HG03175 (cell line): ENCODE results near the gene MTF2.

ENCODE experiments used
- ATAC-seq: cut with Tn5 transposase; IDR thresholded peaks from one replicate; pipeline ENCODE4 v1.9.1; 2021; ENCODE audit warnings: mild to moderate bottlenecking, moderate library complexity; ENCODE audit not compliant: unreplicated experiment

MTF2 gene

DNA sequence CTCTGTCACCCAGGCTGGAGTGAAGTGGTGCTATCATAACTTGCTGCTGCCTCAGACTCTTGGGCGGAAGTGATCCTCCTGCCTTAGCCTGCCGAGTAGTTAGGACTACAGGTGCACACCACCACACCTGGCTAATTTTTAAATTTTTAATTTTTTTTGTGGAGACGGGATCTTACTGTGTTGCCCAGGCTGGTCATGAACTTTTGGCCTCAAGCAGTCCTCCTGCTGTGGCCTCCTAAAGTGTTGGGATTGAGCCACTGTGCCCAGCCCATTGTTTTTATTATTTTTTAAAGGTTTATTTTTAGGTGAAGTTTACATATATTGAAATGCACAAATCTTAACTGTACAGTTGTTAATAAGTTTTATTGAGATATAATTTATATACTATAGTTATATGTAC, 3.2 kb downstream of the MTF2 start:
- ATAC-seq: no peak

DNA sequence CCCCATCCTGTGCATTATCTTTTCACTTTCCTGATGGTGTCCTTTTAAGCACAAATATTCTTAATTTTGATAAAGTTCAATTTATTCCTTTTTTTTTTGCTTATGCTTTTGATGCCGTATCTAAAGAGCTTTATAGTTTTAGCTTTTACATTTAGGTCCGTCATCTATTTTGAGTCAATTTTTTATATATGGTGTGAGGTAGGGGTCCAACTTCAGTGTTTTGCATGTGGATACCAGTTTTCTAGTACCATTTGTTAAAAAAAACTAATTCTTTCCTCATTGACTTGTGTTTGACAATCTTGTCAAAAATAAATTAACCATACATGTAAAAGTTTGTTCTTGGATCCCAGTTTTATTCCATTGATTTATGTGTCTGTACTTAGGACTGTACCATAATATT, 4.9 kb downstream of the MTF2 start:
- no peak for ATAC-seq

DNA sequence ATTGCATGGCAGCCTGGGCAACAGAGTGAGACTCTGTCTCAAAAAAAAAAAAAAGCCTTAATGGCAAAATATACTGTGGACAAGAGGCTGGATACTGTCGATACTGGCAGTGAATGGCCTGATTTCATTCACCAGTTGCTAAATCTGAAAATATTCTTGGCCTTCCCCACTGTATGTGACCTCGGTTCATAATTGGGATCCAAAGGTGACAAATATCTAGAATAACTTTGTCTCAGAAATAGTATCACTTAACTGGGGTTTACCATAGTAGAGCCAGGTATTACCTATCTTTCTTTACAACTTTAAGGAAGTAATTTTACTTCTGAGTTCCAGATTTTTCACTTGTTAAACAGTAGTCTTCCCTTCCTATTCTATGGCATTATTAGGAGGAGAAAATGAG, 8.4 kb downstream of the MTF2 start:
- no peak for ATAC-seq

- ATAC-seq: no peak
These were observed 14.4 kb downstream of the MTF2 start for GRCh38 chr1:93093332-93094006.

DNA sequence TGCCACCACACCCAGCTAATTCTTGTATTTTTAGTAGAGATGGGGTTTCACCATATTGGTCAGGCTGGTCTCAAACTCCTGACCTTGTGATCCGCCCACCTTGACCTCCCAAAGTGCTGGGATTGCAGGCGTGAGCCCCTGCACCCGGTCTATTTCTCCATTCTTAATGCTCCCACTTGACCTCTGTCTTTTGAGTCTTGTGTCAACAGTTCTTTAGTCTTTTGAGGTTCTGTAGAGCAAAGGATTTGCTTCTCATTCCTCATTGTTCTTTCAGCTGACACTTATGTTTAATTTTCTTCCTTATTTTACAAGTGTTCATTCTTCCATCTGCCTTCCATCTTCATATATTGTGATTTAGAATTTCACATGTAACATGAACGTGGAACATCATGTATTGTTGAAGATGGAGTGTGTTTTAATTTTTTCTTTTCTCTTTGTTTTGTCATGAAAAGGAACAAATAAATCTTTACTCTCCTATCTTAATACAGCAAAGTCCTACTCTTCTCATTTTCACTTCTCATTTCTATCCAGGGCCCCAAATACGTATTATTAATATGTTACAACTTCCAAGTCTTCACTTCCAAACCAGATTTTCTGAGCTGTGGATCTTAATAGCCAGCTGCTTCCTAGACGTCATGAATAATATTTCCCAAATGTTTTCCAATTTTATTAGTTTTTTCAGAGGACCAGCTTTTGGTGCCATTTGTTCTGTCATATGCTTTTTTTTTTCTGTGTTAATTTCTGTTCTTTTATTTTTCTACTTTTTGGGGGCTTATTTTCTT, 16.9 kb downstream of the MTF2 start:
- ATAC-seq: no peak

- no peak for ATAC-seq
These were observed 23.1 kb downstream of the MTF2 start for GRCh38 chr1:93102142-93102541.

- no peak for ATAC-seq
These were observed 27.1 kb downstream of the MTF2 start for GRCh38 chr1:93106226-93106625.

DNA sequence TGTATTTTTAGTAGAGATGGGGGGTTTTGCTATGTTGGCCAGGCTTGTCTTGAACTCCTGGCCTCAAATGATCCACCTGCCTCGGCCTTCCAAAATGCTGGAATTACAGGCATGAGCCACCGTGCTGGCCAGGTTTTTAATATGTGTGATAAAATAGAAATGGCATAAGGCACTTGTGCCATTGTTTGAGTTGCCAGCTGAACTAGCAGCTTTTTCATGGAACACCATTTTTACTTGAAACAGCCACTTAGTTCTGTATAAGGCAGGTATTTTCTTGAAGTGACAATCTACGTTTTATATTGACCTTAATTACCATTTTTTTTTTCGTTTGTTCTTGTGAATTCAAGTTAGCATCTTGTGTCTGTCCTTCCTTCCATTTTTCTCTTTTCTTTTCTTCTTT, 28.3 kb downstream of the MTF2 start:
- no peak for ATAC-seq

- no peak for ATAC-seq
These were observed 29.3 kb downstream of the MTF2 start for GRCh38 chr1:93108335-93108734.

- no peak for ATAC-seq
These were observed 30.5 kb downstream of the MTF2 start for GRCh38 chr1:93109578-93109977.

GRCh38 chr1:93111065-93111464, 32.0 kb downstream of the MTF2 start:
- no peak for ATAC-seq

DNA sequence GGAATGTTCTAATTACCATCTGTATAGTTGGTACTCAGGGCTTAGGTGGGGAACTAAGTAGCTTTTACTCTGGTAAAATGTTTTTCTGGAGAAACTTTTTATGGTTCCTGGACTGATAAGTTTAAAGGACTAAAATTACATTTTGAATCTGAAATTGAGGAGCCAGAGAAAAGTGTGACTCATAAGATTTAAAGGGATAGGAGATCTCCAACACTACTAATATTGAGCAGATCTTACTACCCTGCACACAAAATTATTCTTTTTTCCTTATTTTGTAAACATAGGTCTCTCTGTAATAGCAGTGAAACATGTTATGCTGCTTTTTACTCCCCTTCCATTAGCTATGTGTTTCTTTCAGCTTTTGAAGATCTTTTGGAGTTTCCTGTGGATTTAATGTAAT, 32.5 kb downstream of the MTF2 start:
- ATAC-seq: no peak

- no peak for ATAC-seq
These were observed 34.0 kb downstream of the MTF2 start for GRCh38 chr1:93113127-93113526.

- ATAC-seq: no peak
These were observed 35.3 kb downstream of the MTF2 start for GRCh38 chr1:93114391-93114790.

- no peak for ATAC-seq
These were observed 41.5 kb downstream of the MTF2 start for GRCh38 chr1:93120614-93121013.

- ATAC-seq: no peak
These were observed 44.2 kb downstream of the MTF2 start for GRCh38 chr1:93123201-93123783.

GRCh38 chr1:93124556-93125355, 45.7 kb downstream of the MTF2 start:
- no peak for ATAC-seq

DNA sequence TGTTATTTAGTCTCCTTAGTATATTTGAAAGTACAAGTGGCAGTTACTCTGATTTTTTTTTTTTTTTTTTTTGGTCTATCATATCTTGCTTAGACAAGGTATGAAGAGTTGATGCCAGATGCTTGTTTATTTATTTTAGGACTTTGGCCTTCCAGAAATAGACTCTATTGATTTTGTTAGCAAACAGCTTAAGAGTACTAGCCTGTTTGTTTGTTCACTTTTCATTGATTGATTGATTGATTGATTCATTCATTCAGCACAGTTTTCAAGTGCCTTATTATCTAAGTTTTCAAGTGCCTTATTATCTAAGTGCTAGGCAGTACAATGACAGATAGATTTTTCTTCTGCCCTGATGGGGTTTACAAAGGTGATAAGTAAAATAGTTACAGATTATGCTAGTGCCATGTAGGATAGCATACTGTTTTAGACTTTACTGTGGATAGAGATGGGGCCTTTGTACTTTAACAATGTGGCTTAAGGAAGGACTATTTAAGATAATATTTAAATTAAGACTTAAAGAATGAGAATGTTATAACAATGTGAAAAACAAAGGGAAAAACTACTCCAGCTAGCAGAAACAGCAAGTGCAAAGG, 50.5 kb downstream of the MTF2 start:
- no peak for ATAC-seq

DNA sequence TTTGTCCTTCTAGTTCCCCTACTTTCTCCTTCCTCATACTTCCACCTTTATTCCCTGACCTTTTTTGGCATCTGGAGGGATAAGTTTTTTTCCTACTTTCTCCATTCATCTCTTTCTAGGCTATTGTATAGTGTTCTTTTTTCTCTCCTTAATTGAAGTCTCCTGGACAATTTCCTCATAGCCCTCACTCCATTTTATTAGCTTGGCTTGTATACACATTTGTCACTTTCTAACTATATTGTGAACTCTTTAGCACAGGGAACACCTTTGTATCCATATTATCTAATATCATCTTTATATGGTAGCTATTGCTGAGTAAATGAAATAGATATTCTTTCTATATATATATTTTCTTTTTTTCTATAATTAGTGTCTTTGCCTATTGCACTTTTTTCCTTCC, 53.6 kb downstream of the MTF2 start:
- ATAC-seq: no peak

GRCh38 chr1:93136445-93136844, 57.4 kb downstream of the MTF2 start:
- ATAC-seq: no peak
